GM12801 (cell line): Measurements from ENCODE around the gene MALSU1.

Experiments
- TF ChIP-seq, protein P1 (sequence below): IDR thresholded peaks from one replicate; pipeline ENCODE4 v1.5.1; 2011; ENCODE audit warnings: control low read depth; ENCODE audit not compliant: insufficient read length; ENCODE audit errors: extremely low read depth

MALSU1 gene

DNA sequence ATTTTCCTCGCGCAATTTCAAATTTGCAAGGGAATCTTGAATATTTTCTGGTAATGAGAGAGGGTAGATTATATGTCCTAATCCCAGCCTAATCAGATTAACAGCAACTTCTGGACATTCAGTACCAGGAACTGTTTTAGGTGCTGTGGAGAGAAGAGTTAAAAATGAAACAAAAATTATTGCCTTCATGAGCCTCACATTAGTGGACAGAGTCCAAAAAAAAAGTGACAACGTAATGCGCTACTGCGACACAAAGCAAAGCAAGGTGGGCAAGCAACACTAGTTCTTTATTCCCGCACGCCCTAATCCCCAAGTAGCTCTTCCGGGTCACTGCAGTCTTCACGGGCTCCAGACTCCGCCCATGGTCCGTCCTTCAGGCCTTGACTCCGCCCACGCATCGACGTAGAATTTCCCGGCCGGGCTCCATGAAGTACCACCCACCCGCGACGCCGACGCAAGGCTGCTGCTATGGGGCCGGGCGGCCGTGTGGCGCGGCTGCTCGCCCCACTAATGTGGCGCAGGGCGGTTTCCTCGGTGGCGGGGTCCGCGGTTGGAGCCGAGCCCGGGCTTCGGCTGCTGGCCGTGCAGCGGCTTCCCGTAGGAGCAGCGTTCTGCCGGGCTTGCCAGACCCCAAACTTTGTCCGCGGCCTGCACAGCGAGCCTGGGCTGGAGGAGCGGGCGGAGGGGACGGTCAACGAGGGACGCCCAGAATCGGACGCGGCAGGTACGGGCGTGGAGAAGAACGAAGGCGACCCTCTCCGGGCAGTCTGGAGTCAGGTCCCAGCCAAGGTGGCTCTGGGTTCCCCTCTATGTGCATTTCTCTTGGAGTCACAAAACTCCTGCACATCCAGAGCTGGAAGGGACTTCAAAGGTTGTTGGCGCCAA is at the start of gene MALSU1:
TSS of gene MALSU1 (plus strand) at position 455 of the 885 bp plus-strand sequence. CDS start at position 469, 14 bp downstream.
- TF ChIP-seq, protein P1, sequence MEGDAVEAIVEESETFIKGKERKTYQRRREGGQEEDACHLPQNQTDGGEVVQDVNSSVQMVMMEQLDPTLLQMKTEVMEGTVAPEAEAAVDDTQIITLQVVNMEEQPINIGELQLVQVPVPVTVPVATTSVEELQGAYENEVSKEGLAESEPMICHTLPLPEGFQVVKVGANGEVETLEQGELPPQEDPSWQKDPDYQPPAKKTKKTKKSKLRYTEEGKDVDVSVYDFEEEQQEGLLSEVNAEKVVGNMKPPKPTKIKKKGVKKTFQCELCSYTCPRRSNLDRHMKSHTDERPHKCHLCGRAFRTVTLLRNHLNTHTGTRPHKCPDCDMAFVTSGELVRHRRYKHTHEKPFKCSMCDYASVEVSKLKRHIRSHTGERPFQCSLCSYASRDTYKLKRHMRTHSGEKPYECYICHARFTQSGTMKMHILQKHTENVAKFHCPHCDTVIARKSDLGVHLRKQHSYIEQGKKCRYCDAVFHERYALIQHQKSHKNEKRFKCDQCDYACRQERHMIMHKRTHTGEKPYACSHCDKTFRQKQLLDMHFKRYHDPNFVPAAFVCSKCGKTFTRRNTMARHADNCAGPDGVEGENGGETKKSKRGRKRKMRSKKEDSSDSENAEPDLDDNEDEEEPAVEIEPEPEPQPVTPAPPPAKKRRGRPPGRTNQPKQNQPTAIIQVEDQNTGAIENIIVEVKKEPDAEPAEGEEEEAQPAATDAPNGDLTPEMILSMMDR: no peak

DNA sequence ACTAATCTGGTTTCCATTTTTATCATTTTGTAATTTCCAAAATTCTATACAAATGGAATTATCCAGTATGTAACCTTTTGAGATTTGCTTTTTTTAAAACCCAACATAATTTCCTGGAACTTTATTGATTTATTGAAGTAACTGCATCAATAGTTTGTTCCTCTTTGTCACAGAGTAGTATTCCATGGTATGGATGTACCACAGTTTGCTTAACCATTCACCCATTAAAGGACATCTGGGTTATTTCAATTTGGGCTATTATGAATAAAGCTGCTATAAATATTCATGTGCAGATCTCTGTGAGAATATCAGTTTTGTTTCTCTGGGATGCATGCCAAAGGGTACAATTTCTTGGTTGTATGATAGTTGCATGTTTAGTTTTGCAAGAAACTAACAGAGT is 49.7 kb upstream of the MALSU1 start:
- TF ChIP-seq, protein P1: no peak

DNA sequence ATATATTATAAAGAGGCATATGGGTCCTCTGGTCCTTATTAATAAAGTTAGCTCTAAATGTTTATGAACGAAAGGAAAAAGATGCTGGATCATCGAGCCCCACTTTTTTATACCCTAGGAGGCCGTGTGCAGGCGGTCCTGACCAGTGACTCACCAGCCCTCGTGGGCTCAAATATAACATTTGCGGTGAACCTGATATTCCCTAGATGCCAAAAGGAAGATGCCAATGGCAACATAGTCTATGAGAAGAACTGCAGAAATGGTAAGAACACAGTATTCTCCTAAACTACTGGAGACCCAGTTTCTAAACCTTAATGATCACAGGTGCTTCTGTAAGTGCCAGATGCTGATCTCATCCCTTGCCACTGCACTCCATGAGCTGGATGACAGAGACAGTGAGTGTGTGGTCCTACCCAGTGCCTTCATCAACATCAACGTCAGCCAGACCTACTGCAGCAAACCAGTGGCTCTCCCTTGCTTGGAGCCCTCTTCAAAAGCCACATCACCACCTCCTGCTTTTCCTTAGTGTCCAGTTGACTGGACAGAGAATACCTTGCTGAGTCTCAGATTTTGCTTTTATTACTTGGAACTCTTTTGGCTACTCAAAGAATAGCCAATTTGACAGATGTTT is 45.0 kb upstream of the MALSU1 start:
- TF ChIP-seq, protein P1: no peak

DNA sequence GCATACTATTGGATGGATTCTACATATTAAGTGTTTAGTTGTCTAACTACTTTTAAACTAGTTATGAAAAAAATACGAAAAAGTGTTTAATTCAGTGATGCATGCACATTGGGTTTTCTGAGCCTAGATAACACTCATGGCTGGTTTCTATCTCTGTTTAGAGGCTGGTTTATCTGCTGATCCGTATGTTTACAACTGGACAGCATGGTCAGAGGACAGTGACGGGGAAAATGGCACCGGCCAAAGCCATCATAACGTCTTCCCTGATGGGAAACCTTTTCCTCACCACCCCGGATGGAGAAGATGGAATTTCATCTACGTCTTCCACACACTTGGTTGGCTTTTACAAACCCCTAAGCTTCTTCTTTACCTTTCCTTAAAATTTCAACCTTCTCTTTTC is 42.4 kb upstream of the MALSU1 start:
- TF ChIP-seq, protein P1: no peak

DNA sequence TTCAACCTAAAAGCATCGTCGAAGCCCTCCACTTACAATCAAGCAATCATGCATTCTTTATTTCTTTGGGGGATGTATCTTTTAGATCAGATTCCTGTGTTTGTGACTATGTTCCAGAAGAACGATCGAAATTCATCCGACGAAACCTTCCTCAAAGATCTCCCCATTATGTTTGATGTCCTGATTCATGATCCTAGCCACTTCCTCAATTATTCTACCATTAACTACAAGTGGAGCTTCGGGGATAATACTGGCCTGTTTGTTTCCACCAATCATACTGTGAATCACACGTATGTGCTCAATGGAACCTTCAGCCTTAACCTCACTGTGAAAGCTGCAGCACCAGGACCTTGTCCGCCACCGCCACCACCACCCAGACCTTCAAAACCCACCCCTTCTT is 38.8 kb upstream of the MALSU1 start:
- TF ChIP-seq, protein P1: no peak

DNA sequence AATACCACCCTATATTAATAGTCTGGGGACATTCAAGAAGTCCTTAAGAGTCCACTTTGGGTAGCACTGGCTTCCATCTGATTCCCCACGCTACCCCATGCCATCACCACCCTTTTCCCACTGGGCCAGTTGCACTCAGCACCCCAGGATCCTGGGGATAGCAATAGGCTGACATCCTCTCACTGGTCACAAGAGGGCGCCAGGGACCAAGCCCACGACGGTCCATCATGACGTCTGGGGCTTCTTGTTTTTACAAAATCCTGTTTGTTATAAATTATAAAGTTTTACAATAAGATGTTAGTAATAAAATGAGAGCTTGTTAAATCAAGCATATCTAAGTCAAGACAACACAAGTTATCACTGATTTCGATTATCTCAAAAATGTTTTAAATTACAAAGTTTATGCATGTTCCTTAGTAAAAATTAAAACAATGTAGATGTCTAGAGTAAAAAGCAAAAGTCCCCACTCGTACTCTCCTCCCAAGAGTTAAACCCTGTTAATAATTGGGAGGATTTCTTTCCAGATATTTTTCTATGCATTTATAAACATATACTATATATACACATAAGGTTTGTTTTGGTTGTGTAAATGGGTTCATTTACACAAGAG is 37.2 kb upstream of the MALSU1 start:
- TF ChIP-seq, protein P1: no peak

DNA sequence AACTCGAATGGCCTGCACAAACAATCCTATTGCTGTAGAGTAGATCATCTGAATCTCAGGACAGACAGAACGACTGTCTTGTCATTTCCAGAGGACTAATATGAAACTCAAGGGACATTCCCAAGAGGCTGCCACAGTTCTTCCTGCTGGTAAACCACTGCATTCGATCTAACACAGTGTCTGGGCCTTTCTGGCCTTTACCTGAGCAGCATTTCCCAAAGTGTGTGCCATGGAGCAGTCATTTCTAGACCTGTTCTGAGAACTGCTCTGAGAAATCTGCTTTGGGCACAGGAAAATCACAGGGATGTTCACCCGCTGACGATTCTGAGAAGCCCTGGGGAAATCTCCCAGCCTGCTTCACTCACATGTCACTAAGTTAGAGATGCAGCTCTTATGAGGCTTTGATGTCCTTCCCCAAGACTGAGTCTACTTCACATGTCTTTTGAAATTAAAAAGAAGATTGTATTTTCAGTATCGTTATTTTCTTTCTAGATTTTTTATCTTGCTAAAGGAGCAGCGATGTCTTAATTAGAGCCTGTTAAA is 34.2 kb upstream of the MALSU1 start:
- TF ChIP-seq, protein P1: no peak
